Nasal cavity respiratory epithelium epithelial cell of viscerocranial mucosa (primary cell): Measurements from ENCODE around the gene FBP1. TPM values are rescaled to one million over a fixed set of nuclear protein-coding genes. Genes with fewer than 3 reads are reported as not detected.

Experiments
- total RNA-seq: library from RNA; depleted of rRNA; stranded (reverse); fragments of >200 nt; gene quantifications from 2 replicates; pipeline ENCODE4 v1.2.3, GENCODE V29; 2014

Gene FBP1
- total RNA-seq = under 0.01 and 0.28 TPM in 2 replicates

DNA sequence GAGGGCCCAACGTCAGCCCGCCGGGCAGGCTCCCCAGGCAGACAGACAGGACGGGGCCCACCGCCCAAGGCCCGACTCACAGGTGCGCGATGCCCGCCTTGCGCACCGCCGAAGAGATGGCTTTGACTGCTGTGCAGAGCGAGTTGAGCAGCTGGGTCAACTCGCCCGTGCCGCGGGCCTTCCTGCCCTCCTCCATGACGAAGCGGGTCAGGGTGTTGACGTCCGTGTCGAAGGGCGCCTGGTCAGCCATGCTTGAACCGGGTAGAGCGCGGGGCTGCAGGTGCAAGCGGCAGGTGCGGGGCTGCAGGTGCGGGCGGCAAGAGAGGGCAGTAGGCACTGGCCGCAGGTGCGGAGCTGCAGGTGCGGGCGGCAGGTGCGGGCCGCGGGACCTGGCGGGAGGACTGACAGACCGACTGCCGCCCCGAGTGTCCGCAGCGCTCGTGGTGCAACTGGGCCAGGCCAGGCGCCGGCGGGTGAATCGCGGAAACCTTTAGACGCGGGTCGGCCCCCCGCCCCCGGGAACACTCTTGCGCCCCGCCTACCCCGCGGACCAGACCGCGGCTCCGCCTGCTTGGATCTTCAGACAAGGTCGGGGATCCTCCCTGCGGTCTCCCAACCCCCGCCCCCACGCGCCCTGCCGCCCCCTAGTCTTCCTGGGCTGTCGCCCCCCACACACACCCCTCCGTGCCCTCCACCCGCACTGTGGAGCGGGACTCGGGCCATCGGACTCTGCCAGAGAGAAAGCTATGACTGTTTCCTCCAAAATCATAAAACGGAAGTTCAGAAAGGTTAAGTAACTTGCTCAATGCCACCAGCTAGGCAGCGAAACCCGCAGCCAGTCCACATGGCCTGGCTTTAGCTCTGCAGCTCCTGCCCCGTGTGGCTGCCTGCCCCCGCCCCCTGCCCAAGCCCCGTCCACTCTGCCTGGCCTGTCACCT lies at the start of gene FBP1:
Gene FBP1 (minus strand): TSS at position 458 of the 938 bp plus-strand sequence. CDS start 208 bp downstream, at position 250.

DNA sequence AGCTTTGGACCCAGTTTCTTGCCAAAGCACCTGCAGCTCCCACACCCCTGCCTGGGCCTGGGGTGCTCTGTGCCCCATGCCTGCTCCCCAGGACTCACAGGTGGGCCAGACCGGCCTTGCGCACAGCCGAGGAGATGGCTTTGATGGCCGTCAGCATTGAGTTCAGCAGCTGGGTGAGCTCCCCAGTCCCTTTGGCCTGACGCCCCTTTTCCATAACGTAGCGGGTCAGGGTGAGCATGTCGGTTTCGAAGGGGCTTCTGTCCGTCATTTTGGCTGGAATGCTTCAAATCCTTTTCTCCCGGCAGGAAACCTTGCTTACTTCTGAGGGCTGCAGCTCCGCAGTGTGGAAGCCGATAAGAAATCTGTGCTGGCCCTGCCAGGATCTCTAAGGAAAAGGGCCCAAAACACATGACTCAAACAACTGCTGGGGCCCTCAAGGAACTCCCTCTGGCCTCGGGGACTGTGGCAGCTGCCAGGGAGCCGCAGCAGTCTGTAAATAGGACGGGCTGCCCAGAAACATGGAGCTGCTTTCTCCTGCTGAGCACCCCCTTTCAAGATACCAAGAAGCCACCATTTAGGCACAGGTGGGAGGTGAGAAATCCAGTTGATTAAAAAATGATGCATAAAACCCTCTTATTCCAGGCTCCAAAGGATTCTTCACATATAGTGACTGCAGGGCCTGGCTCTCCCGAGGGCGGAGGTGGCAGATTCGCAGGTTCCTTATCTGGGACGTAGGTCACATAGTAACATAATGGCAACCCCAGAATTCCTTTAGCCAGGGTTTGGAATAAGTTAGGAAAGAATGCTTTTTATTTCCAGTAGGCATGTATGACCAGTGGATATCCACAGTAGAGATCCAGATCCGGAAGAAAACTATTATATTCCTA lies 45.6 kb downstream of the FBP1 start, which contains the start of gene FBP2:
Gene FBP2 (minus strand): TSS at position 366 of the 887 bp plus-strand sequence. CDS start 98 bp downstream, at position 268.

DNA sequence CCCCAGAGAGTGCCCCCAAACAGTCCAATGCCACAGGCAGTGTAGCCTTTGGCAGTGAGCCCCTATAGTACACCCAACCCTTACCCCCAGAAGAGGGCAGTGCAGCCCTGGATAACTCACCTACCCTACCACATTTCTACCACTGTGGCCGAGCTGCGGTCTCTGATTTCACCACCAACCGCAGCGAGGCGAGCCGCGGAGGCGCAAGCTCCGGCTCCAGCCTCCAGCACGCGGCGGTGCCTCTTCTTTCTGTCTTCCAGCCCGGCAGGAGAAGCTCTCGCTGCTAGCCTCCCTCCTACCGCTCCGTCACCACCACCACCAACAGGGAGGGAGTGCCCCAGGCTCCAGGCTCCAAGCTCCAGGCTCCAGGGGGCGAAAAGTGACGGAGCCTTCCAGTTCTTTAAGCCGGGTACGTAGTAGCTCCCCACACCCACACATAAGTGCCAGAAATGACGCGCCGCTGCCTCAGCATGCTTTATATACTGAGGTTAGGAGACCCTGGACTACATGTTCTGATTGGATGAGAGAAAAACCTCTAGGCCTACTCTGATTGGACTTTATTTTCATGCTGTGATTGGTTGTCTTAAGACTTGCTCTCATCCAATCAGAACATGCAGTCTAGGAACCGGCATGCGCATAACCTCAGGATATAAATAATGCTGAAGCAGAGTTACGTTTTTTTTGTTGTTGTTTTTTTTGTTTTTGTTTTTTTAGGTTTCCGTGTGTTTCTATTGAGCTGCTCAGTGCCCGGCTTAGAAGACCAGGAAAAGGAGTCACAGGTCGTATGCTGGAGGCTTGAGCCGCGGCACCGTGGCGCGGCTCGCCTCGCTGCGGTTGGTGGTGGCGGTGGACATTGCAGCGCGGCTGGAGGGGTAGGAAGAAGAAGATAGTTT lies 84.6 kb downstream of the FBP1 start, which contains the start of gene PCAT7:
Gene PCAT7 (plus strand): TSS at position 645 of the 893 bp plus-strand sequence.

Other genes starting within 250 kb of the FBP1 start
- not detected in 2 replicates for gene PCAT7, start 84.4 kb downstream of the FBP1 start, total RNA-seq
- not detected in 2 replicates for gene FBP2, start 45.7 kb downstream of the FBP1 start, total RNA-seq
- gene AOPEP, start 87.2 kb upstream of the FBP1 start, total RNA-seq = 91.2 and 107 TPM in 2 replicates